Measurements from ENCODE around the gene FAM241A. TPM values are rescaled to one million over a fixed set of nuclear protein-coding genes. Genes with fewer than 3 reads are reported as not detected.

FAM241A gene
- total and polyA plus RNA-seq, 2 of the 13 experiments (the other 11 are each of a cell fraction or from before 2014, with no cell fraction given) = 0.61 to 0.69 TPM

- no peak for TF ChIP-seq ZNF501 (CRISPR knock-in tag; IDR thresholded peaks at IDR 0.05)
- Histone ChIP-seq H3K4me2 (ENCODE audit: low read depth, low read length) (no peak overlapping the region), H3K9me3 (ENCODE audit: low read length) (no peaks in the 10 kb centered on the region), H3K4me3 (replicated peaks in 1 of 3; ENCODE audit: insufficient read depth in 1 of 3, low read depth in 2 of 3, low read length in 3 of 3) (no peak overlapping the region), H4K20me1 (ENCODE audit: insufficient read depth, low read length) (no peaks in the 10 kb centered on the region), H3K27me3 (ENCODE audit: control insufficient read depth in 1 of 2, insufficient read depth in 2 of 2, low read length in 2 of 2) (no peaks in the 10 kb centered on the region), H3K36me3 (replicated peaks in 1 of 2; ENCODE audit: control insufficient read depth in 1 of 2, insufficient read depth in 2 of 2, low read length in 2 of 2) (no peaks in the 10 kb centered on the region), H2AFZ (ENCODE audit: low read length) (no peak overlapping the region), H3K4me1 (ENCODE audit: insufficient read depth, low read length) (no peaks in the 10 kb centered on the region), H3K27ac (ENCODE audit: extremely low read length, insufficient read depth, low read length) (no peak overlapping the region), H3K9ac (ENCODE audit: insufficient read depth, low read depth, low read length) (no peak overlapping the region), H3K79me2 (ENCODE audit: insufficient read depth, low read length) (no peaks in the 10 kb centered on the region)
- FAIRE-seq (no peak), DNase-seq (ENCODE audit: low spot score) (no peak), ATAC-seq (no peak)
- POLR2A ChIA-PET = no interaction called here
- CTCF ChIA-PET (ENCODE audit: low intra/inter-chr PET ratio, low total read pairs) = no interaction called here
- 0% methylated on average over 2 of the region's 2 CpGs for WGBS (ENCODE audit: low lambda C conversion rate)
- no TSS peak for BruUV-seq (replicated peaks)
- intact Hi-C loops (cut with micrococcal nuclease; ENCODE audit: unreplicated experiment) = no loop called here
- in situ Hi-C loops (cut with HindIII; ENCODE audit: extremely low pct_ligation_motif_present, low pct_unique_long_range_greater_than_20kb) = no loop called here
Measured at GRCh38 chr4:112128452-112128851, 16.8 kb upstream of the FAM241A start.

GRCh38 chr4:112130906-112131305 lies 14.3 kb upstream of the FAM241A start:
- ChIA-PET POLR2A (no interaction called here), CTCF (ENCODE audit: low intra/inter-chr PET ratio, low total read pairs) (no interaction called here)
- Histone ChIP-seq H3K27ac (ENCODE audit: extremely low read length, insufficient read depth, low read length) (no peak overlapping the region), H3K9ac (ENCODE audit: insufficient read depth, low read depth, low read length) (no peak overlapping the region), H3K36me3 (replicated peaks in 1 of 2; ENCODE audit: control insufficient read depth in 1 of 2, insufficient read depth in 2 of 2, low read length in 2 of 2) (no peaks in the 10 kb centered on the region), H3K27me3 (ENCODE audit: control insufficient read depth in 1 of 2, insufficient read depth in 2 of 2, low read length in 2 of 2) (no peaks in the 10 kb centered on the region), H3K4me3 (replicated peaks in 1 of 3; ENCODE audit: insufficient read depth in 1 of 3, low read depth in 2 of 3, low read length in 3 of 3) (no peak overlapping the region), H3K4me2 (ENCODE audit: low read depth, low read length) (no peak overlapping the region), H4K20me1 (ENCODE audit: insufficient read depth, low read length) (no peaks in the 10 kb centered on the region), H2AFZ (ENCODE audit: low read length) (no peak overlapping the region), H3K4me1 (ENCODE audit: insufficient read depth, low read length) (no peaks in the 10 kb centered on the region), H3K9me3 (ENCODE audit: low read length) (no peaks in the 10 kb centered on the region), H3K79me2 (ENCODE audit: insufficient read depth, low read length) (no peaks in the 10 kb centered on the region)
- no peak; the same call in 2 of the 3 replicates for ATAC-seq
- no peak for DNase-seq (ENCODE audit: low spot score)
- intact Hi-C loops (cut with micrococcal nuclease; ENCODE audit: unreplicated experiment) = no loop called here
- in situ Hi-C loops (cut with HindIII; ENCODE audit: extremely low pct_ligation_motif_present, low pct_unique_long_range_greater_than_20kb) = no loop called here
- no peak for FAIRE-seq
- no TSS peak for BruUV-seq (replicated peaks)
- WGBS (ENCODE audit: low lambda C conversion rate) = 15% methylated on average over 4 of the region's 4 CpGs
- TF ChIP-seq CAMTA2 (CRISPR knock-in tag; IDR thresholded peaks at IDR 0.05; ENCODE audit: borderline replicate concordance) = no peak
- no peak for TF ChIP-seq FOXO1 (CRISPR knock-in tag; IDR thresholded peaks at IDR 0.05)
- no peak for TF ChIP-seq CEBPZ (IDR thresholded peaks at IDR 0.05; ENCODE audit: low read length)
- peak; percentile 24 to 43; a peak in 1 of 4 replicates for TF ChIP-seq MAFK (conservative IDR thresholded peaks at IDR 0.05 in 1 of 2, IDR thresholded peaks at IDR 0.05 in 1 of 2; ENCODE audit: low read length in 2 of 2)
- TF ChIP-seq MED8 (CRISPR knock-in tag; IDR thresholded peaks at IDR 0.05; ENCODE audit: insufficient replicate concordance) = no peak
- no peak for TF ChIP-seq ZNF724P (CRISPR knock-in tag; IDR thresholded peaks at IDR 0.05; ENCODE audit: borderline replicate concordance)
- TF ChIP-seq ZNF280B (CRISPR knock-in tag; IDR thresholded peaks at IDR 0.05; ENCODE audit: borderline replicate concordance) = no peak
- TF ChIP-seq ZNF207 (IDR thresholded peaks at IDR 0.05; ENCODE audit: borderline replicate concordance) = no peak
- TF ChIP-seq MAFF (IDR thresholded peaks at IDR 0.05; ENCODE audit: low read depth, low read length) = 0 out of 2 replicates have a peak, but pooled peaks have one; percentile 21
- no peak for TF ChIP-seq ZSCAN12 (CRISPR knock-in tag; IDR thresholded peaks at IDR 0.05)
- TF ChIP-seq SKIL (CRISPR knock-in tag; IDR thresholded peaks at IDR 0.05; ENCODE audit: borderline replicate concordance) = no peak

All from HepG2 (cell line).